ENCODE results near the gene ZNF575. TPM values are rescaled to one million over a fixed set of nuclear protein-coding genes. Genes with fewer than 3 reads are reported as not detected.

The ZNF575 gene
- total RNA-seq, 1 experiment from 2014 or later, result 0.13 TPM

DNA sequence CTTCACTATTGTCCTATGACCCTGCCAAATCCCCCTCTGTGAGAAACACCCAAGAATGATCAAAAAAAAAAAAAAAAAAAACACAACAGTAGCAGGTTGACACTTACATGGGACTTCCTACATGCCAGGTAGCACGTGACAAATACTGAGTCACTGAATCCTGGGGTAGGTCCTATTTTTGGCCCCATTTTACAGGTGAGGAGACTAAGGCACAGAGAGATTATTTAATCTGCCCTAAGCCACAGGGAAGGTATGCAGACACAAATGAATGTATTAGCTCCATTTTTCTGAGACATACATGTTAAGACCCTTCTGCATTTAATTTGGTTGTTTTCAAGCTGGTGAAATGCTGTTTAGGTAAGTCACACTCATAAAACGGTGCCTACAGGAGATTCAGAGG lies 15.7 kb downstream of the ZNF575 start:
- DNase-seq (ENCODE audit: low spot score), result no peak
- CTCF ChIA-PET, result interaction anchor here (1.0 kb wide), 1 partner anchor 78 kb away, joined by 3 read pairs; no protein-coding TSS in a partner anchor
- no peaks in the 10 kb centered on the region for H3K4me1 Mint-ChIP-seq
- H3K4me3 Mint-ChIP-seq, result no peak overlapping the region
- no peak overlapping the region for H3K27ac Mint-ChIP-seq
- no peak for ATAC-seq
- TF ChIP-seq MXD4 (CRISPR knock-in tag; IDR thresholded peaks at IDR 0.05; ENCODE audit: borderline replicate concordance), result no peak
- TF ChIP-seq OVOL2 (CRISPR knock-in tag; IDR thresholded peaks at IDR 0.05; ENCODE audit: borderline replicate concordance), result no peak
- TF ChIP-seq PRRX2 (CRISPR knock-in tag; IDR thresholded peaks at IDR 0.05), result no peak
- no peak for TF ChIP-seq NFATC4 (CRISPR knock-in tag; IDR thresholded peaks at IDR 0.05)
- no peaks in the 10 kb centered on the region for H3K9me3 Mint-ChIP-seq
- peaks cover 38% of the 10 kb centered on the region for H3K36me3 Mint-ChIP-seq
- POLR2A ChIA-PET, result no interaction called here
- no peaks in the 10 kb centered on the region for H3K27me3 Mint-ChIP-seq (ENCODE audit: low read depth)

DNA sequence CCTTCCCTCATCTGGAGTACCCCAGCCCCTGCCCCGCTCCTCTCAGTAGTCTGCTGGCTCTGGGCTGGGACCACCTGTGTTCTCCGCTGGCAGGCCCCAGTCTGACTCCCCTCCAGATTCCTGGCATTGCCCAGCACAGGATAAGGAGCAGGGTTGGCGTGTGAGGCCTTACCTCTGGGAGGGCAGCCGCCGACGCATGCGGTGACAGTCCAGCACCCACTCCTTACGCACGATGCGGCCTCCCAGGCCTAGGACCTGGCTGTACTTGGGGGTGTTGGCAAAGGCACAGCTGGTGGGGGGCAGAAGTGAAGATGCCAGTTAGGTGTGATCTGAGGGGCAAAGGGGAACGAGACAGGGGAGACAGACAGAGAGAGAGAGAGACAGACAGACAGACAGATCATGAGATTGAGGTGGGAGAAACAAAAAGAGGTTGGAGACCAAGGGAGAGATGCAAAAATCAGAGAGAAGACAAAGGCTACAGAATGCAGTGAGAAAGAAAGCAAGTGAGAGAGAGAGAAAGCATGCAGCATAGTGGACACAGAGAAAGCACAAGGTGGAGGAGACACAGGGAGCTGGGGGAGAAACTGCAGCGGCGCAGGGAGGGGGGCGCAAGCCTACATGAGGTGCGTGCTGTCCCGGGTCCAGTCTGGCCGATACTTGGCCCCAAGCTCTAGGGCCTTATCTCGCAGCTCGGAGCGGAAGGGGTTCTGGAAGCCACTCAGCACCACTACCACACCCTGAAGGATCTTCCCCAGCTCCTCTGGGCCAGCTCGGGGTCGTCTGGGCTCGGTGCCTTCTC lies 18.6 kb downstream of the ZNF575 start:
- POLR2A ChIA-PET, result no interaction called here
- peaks cover 7% of the 10 kb centered on the region for H3K4me1 Mint-ChIP-seq
- H3K27ac Mint-ChIP-seq, result no peak overlapping the region
- ATAC-seq (no peak), DNase-seq (ENCODE audit: low spot score) (no peak)
- peaks cover 39% of the 10 kb centered on the region for H3K36me3 Mint-ChIP-seq
- TF ChIP-seq, protein P1, sequence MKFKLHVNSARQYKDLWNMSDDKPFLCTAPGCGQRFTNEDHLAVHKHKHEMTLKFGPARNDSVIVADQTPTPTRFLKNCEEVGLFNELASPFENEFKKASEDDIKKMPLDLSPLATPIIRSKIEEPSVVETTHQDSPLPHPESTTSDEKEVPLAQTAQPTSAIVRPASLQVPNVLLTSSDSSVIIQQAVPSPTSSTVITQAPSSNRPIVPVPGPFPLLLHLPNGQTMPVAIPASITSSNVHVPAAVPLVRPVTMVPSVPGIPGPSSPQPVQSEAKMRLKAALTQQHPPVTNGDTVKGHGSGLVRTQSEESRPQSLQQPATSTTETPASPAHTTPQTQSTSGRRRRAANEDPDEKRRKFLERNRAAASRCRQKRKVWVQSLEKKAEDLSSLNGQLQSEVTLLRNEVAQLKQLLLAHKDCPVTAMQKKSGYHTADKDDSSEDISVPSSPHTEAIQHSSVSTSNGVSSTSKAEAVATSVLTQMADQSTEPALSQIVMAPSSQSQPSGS (CRISPR knock-in tag; IDR thresholded peaks at IDR 0.05; ENCODE audit: borderline replicate concordance, low read depth), result no peak
- no peaks in the 10 kb centered on the region for H3K27me3 Mint-ChIP-seq (ENCODE audit: low read depth)
- CTCF ChIA-PET, result interaction anchor here (6.4 to 7.7 kb wide), 2 partner anchors 15 to 44 kb away, joined by 130 to 152 read pairs; partner anchors contain the start of genes IRGQ and ZNF576
- no peak overlapping the region for H3K4me3 Mint-ChIP-seq
- no peaks in the 10 kb centered on the region for H3K9me3 Mint-ChIP-seq

DNA sequence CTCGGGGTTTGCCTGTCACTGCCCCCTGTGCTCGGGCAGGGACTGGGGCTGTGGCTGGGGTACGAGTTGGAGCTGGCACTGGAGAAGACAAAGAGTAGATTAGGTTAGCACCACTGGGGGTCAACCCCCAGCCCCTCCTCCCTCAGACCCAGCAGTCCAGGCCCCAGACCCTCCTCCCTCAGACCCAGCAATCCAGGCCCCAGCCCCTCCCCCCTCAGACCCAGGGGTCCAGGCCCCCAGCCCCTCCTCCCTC lies 19.1 kb downstream of the ZNF575 start:
- CTCF ChIA-PET, result interaction anchor here (6.4 to 7.7 kb wide), 2 partner anchors 16 to 43 kb away, joined by 130 to 152 read pairs; partner anchors contain the start of genes IRGQ and ZNF576

More for the DNA sequence above, 19.1 kb downstream of the ZNF575 start:
- Mint-ChIP-seq H3K36me3 (peaks cover 39% of the 10 kb centered on the region), H3K27me3 (ENCODE audit: low read depth) (no peaks in the 10 kb centered on the region), H3K27ac (no peak overlapping the region), H3K9me3 (no peaks in the 10 kb centered on the region), H3K4me1 (peaks cover 7% of the 10 kb centered on the region), H3K4me3 (no peak overlapping the region)
- TF ChIP-seq ZNF121 (CRISPR knock-in tag; IDR thresholded peaks at IDR 0.05), result no peak
- no peak for TF ChIP-seq FOXP1 (CRISPR knock-in tag; IDR thresholded peaks at IDR 0.05; ENCODE audit: borderline replicate concordance)
- TF ChIP-seq, protein P2, sequence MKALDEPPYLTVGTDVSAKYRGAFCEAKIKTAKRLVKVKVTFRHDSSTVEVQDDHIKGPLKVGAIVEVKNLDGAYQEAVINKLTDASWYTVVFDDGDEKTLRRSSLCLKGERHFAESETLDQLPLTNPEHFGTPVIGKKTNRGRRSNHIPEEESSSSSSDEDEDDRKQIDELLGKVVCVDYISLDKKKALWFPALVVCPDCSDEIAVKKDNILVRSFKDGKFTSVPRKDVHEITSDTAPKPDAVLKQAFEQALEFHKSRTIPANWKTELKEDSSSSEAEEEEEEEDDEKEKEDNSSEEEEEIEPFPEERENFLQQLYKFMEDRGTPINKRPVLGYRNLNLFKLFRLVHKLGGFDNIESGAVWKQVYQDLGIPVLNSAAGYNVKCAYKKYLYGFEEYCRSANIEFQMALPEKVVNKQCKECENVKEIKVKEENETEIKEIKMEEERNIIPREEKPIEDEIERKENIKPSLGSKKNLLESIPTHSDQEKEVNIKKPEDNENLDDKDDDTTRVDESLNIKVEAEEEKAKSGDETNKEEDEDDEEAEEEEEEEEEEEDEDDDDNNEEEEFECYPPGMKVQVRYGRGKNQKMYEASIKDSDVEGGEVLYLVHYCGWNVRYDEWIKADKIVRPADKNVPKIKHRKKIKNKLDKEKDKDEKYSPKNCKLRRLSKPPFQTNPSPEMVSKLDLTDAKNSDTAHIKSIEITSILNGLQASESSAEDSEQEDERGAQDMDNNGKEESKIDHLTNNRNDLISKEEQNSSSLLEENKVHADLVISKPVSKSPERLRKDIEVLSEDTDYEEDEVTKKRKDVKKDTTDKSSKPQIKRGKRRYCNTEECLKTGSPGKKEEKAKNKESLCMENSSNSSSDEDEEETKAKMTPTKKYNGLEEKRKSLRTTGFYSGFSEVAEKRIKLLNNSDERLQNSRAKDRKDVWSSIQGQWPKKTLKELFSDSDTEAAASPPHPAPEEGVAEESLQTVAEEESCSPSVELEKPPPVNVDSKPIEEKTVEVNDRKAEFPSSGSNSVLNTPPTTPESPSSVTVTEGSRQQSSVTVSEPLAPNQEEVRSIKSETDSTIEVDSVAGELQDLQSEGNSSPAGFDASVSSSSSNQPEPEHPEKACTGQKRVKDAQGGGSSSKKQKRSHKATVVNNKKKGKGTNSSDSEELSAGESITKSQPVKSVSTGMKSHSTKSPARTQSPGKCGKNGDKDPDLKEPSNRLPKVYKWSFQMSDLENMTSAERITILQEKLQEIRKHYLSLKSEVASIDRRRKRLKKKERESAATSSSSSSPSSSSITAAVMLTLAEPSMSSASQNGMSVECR (CRISPR knock-in tag; IDR thresholded peaks at IDR 0.05; ENCODE audit: borderline replicate concordance), result no peak
- no peak for TF ChIP-seq ETV6 (CRISPR knock-in tag; IDR thresholded peaks at IDR 0.05)
- TF ChIP-seq ZNF423 (CRISPR knock-in tag; IDR thresholded peaks at IDR 0.05), result no peak
- TF ChIP-seq IRF2 (CRISPR knock-in tag; IDR thresholded peaks at IDR 0.05; ENCODE audit: borderline replicate concordance, low read depth), result no peak
- no peak for TF ChIP-seq TP53 (CRISPR knock-in tag; IDR thresholded peaks at IDR 0.05)
- TF ChIP-seq HMGA2 (CRISPR knock-in tag; IDR thresholded peaks at IDR 0.05), result no peak
- TF ChIP-seq JAZF1 (CRISPR knock-in tag; IDR thresholded peaks at IDR 0.05), result no peak
- no peak for TF ChIP-seq KAT7 (CRISPR knock-in tag; IDR thresholded peaks at IDR 0.05; ENCODE audit: borderline replicate concordance)
- TF ChIP-seq, protein P3, sequence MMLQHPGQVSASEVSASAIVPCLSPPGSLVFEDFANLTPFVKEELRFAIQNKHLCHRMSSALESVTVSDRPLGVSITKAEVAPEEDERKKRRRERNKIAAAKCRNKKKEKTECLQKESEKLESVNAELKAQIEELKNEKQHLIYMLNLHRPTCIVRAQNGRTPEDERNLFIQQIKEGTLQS (CRISPR knock-in tag; conservative IDR thresholded peaks at IDR 0.05), result no peak
- TF ChIP-seq ZNF396 (CRISPR knock-in tag; IDR thresholded peaks at IDR 0.05; ENCODE audit: borderline replicate concordance), result no peak
- no peak for TF ChIP-seq MYBL2 (CRISPR knock-in tag; IDR thresholded peaks at IDR 0.05)
- no peak for TF ChIP-seq NR2C2 (CRISPR knock-in tag; IDR thresholded peaks at IDR 0.05)
- no peak for TF ChIP-seq NFATC4 (CRISPR knock-in tag; IDR thresholded peaks at IDR 0.05)
- TF ChIP-seq, protein P4, sequence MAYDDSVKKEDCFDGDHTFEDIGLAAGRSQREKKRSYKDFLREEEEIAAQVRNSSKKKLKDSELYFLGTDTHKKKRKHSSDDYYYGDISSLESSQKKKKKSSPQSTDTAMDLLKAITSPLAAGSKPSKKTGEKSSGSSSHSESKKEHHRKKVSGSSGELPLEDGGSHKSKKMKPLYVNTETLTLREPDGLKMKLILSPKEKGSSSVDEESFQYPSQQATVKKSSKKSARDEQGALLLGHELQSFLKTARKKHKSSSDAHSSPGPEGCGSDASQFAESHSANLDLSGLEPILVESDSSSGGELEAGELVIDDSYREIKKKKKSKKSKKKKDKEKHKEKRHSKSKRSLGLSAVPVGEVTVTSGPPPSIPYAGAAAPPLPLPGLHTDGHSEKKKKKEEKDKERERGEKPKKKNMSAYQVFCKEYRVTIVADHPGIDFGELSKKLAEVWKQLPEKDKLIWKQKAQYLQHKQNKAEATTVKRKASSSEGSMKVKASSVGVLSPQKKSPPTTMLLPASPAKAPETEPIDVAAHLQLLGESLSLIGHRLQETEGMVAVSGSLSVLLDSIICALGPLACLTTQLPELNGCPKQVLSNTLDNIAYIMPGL (CRISPR knock-in tag; IDR thresholded peaks at IDR 0.05), result no peak
- ATAC-seq (no peak), DNase-seq (ENCODE audit: low spot score) (no peak)
- POLR2A ChIA-PET, result no interaction called here

Measured in WTC11 (cell line).